Activated naive CD8-positive, alpha-beta T cell treated with anti-CD3 and anti-CD28 coated beads, Interleukin-2, amount 10 ng/mL, durations not matched to agents 7 days and 5 days (primary cell): Measurements from ENCODE around the gene GNAS. TPM values are rescaled to one million over a fixed set of nuclear protein-coding genes. Genes with fewer than 3 reads are reported as not detected.

Experiments used
- ATAC-seq: fragments of 150-1000 bp; cut with Tn5 transposase; one replicate; pipeline ENCODE4 v1.10.0; 2021; ENCODE audit warnings: low read depth, moderate library complexity
- POLR2A ChIA-PET: fragments of 350-600 bp; sonication (Branson Sonifier 250); formaldehyde crosslinking; loops from one replicate; lab custom pipeline; 2021; ENCODE audit warnings: antibody characterized with exemption; lab: Charles Lee
- DNase-seq: peaks from one replicate; pipeline ENCODE4 v3.0.0; 2021
- H3K27ac Mint-ChIP-seq: one replicate; pipeline ENCODE4 v1.8.0; 2022; ENCODE audit warnings: mild to moderate bottlenecking, mixed read lengths
- H3K27me3 Mint-ChIP-seq: one replicate; pipeline ENCODE4 v1.8.0; 2022; ENCODE audit warnings: mild to moderate bottlenecking, moderate library complexity, mixed read lengths
- H3K36me3 Mint-ChIP-seq: one replicate; pipeline ENCODE4 v1.8.0; 2021; ENCODE audit warnings: mild to moderate bottlenecking, mixed read lengths
- H3K4me1 Mint-ChIP-seq: one replicate; pipeline ENCODE4 v1.8.0; 2021; ENCODE audit warnings: mixed read lengths
- H3K4me3 Mint-ChIP-seq: one replicate; pipeline ENCODE4 v1.8.0; 2022; ENCODE audit warnings: mild to moderate bottlenecking, moderate library complexity, mixed read lengths
- H3K9me3 Mint-ChIP-seq: one replicate; pipeline ENCODE4 v1.8.0; 2021; ENCODE audit warnings: mixed read lengths
- total RNA-seq, 2 experiments: library from RNA; stranded (reverse); gene quantifications; one replicate each; pipeline ENCODE4 v1.2.3, GENCODE V29; 2021

GNAS gene
- total RNA-seq, result 100 to 1,000 TPM; 912 to 979 TPM

- peaks cover 63% of the 10 kb centered on the region for H3K27me3 Mint-ChIP-seq
- POLR2A ChIA-PET, result interaction anchor here (1.2 to 2.5 kb wide), 2 partner anchors 36 to 201 kb away, joined by 3 to 21 read pairs; partner anchors contain the start of gene STX16
These were observed at the start of gene GNAS for GRCh38 chr20:58852543-58853271. TSS of gene GNAS (plus strand) at chr20:58852716.

GRCh38 chr20:58803533-58803932 lies 49.0 kb upstream of the GNAS start:
- Mint-ChIP-seq H3K36me3 (no peaks in the 10 kb centered on the region), H3K4me1 (no peaks in the 10 kb centered on the region), H3K27ac (no peak overlapping the region), H3K9me3 (no peaks in the 10 kb centered on the region), H3K4me3 (no peak overlapping the region), H3K27me3 (peaks cover 56% of the 10 kb centered on the region)
- POLR2A ChIA-PET, result no interaction called here
- ATAC-seq (no peak), DNase-seq (no peak)

More at GRCh38 chr20:58852543-58853271, at the start of gene GNAS:
- no peaks in the 10 kb centered on the region for H3K36me3 Mint-ChIP-seq
- no peak within 1 kb of the TSS for H3K27ac Mint-ChIP-seq
- no peaks in the 10 kb centered on the region for H3K9me3 Mint-ChIP-seq
- peak within 1 kb of the TSS; percentile 91 for H3K4me3 Mint-ChIP-seq
- ATAC-seq (no peak), DNase-seq (peak; percentile 71)
- H3K4me1 Mint-ChIP-seq, result peaks cover 39% of the 10 kb centered on the region

GRCh38 chr20:58807801-58808200 lies 44.7 kb upstream of the GNAS start:
- no peaks in the 10 kb centered on the region for H3K36me3 Mint-ChIP-seq
- H3K27ac Mint-ChIP-seq, result no peak overlapping the region
- ATAC-seq, result no peak
- DNase-seq, result no peak
- no peaks in the 10 kb centered on the region for H3K4me1 Mint-ChIP-seq
- POLR2A ChIA-PET, result no interaction called here
- peaks cover 65% of the 10 kb centered on the region for H3K27me3 Mint-ChIP-seq
- no peaks in the 10 kb centered on the region for H3K9me3 Mint-ChIP-seq
- H3K4me3 Mint-ChIP-seq, result no peak overlapping the region

DNA sequence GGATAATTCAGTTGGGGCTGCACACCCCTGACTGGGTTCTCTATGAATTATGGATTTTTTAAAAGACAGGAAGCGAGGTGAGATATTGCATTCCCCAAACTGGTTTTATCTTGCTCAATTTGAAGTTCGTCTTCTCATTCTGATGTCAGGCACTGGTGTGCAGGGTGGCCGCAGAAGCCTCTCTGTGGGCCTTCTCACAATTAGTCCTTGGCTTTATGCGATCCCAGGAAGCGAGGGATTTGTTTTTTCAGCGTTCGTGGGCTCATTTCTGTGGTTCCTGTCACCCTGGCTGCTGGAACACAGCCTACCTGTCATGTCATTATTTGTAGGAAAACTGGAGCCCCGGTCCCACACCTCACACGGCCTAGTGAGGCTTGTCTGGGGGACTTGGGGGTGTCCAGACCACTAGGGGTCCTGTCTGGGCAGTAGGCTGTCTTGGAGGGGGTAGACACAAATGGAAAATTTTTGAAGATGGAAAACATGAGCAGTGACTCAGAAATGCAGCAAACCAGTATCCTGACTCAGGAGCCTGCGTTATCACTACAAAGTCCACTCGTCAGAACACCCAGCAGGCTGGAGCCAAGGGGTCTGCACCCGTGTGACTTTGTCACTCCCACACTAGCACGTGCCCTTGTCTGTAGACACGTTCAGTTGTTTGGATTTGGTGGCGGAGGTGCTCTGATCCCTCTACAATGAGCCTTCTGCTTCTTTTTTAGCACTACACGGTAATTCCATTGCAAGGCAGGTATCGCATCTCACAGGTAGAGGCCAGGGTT lies 44.1 kb upstream of the GNAS start:
- no peaks in the 10 kb centered on the region for H3K9me3 Mint-ChIP-seq
- DNase-seq, result no peak
- no peak for ATAC-seq
- H3K4me1 Mint-ChIP-seq, result peaks cover 1% of the 10 kb centered on the region
- no peak overlapping the region for H3K27ac Mint-ChIP-seq
- POLR2A ChIA-PET, result no interaction called here
- no peak overlapping the region for H3K4me3 Mint-ChIP-seq
- H3K36me3 Mint-ChIP-seq, result no peaks in the 10 kb centered on the region
- peaks cover 64% of the 10 kb centered on the region for H3K27me3 Mint-ChIP-seq

- H3K27me3 Mint-ChIP-seq, result peaks cover 68% of the 10 kb centered on the region
- H3K4me1 Mint-ChIP-seq, result peaks cover 1% of the 10 kb centered on the region
- H3K36me3 Mint-ChIP-seq, result no peaks in the 10 kb centered on the region
- H3K9me3 Mint-ChIP-seq, result no peaks in the 10 kb centered on the region
- H3K4me3 Mint-ChIP-seq, result no peak overlapping the region
- H3K27ac Mint-ChIP-seq, result no peak overlapping the region
- POLR2A ChIA-PET, result no interaction called here
- ATAC-seq, result no peak
- no peak for DNase-seq
These were observed 42.2 kb upstream of the GNAS start for GRCh38 chr20:58810116-58810878.

GRCh38 chr20:58810879-58811250 lies 41.7 kb upstream of the GNAS start:
- ATAC-seq (no peak), DNase-seq (no peak)
- Mint-ChIP-seq H3K36me3 (no peaks in the 10 kb centered on the region), H3K9me3 (no peaks in the 10 kb centered on the region), H3K4me3 (no peak overlapping the region), H3K27ac (no peak overlapping the region), H3K4me1 (peaks cover 4% of the 10 kb centered on the region), H3K27me3 (peaks cover 68% of the 10 kb centered on the region)
- POLR2A ChIA-PET, result no interaction called here

- DNase-seq, result no peak
- Mint-ChIP-seq H3K4me3 (no peak overlapping the region), H3K9me3 (no peaks in the 10 kb centered on the region), H3K27ac (no peak overlapping the region), H3K27me3 (peaks cover 64% of the 10 kb centered on the region), H3K36me3 (no peaks in the 10 kb centered on the region), H3K4me1 (peaks cover 4% of the 10 kb centered on the region)
- no peak for ATAC-seq
- POLR2A ChIA-PET, result no interaction called here
These were observed 41.2 kb upstream of the GNAS start for GRCh38 chr20:58811334-58811733.

DNA sequence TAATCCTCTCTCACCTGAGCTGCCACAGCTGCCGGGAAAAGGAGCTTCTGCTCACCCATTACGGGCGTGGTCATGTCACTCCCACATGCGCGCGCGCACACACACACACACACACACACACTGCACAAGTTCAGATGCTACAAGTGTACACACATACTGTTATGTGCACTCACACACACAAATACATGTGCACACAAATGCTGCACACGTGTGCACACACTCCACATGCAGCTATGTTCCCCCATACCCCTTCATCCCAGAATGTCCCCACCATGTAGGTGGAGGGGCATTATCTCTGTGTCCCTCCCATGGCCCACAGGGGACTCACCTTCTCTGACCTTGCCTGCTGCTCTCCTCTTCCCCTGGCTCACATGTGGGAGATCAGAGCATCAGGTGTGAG lies 39.1 kb upstream of the GNAS start:
- ATAC-seq (no peak), DNase-seq (no peak)
- Mint-ChIP-seq H3K36me3 (no peaks in the 10 kb centered on the region), H3K27ac (no peak overlapping the region), H3K27me3 (peaks cover 61% of the 10 kb centered on the region), H3K4me3 (no peak overlapping the region), H3K9me3 (no peaks in the 10 kb centered on the region), H3K4me1 (peaks cover 6% of the 10 kb centered on the region)
- POLR2A ChIA-PET, result no interaction called here

- Mint-ChIP-seq H3K9me3 (peaks cover 1% of the 10 kb centered on the region), H3K4me3 (no peak overlapping the region), H3K27ac (no peak overlapping the region), H3K36me3 (peaks cover 2% of the 10 kb centered on the region), H3K27me3 (peaks cover 47% of the 10 kb centered on the region), H3K4me1 (peaks cover 17% of the 10 kb centered on the region)
- ATAC-seq (no peak), DNase-seq (no peak)
- POLR2A ChIA-PET, result no interaction called here
These were observed 37.1 kb upstream of the GNAS start for GRCh38 chr20:58815448-58815847.

DNA sequence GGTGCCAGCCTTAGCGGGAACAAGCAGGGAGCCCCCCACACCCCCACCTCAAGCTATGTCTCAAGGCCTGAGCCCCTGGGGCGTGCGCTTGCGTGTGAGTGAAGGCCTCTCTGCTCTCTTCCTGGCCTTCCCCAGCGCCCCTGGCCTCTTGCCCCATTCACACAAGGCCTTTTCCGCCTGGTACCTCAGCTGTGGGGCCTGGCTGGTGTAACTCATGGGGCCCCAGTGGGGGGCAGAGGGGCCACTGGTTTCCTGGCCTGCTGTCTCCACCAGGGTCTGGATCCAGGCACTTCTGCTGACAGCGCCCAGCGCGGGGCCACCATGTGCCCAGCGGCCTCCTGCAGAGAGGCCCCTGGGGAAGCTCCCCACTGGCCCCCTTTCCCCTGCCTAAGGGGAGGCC lies 36.5 kb upstream of the GNAS start:
- Mint-ChIP-seq H3K9me3 (peaks cover 5% of the 10 kb centered on the region), H3K27me3 (peaks cover 51% of the 10 kb centered on the region), H3K27ac (no peak overlapping the region), H3K4me1 (peaks cover 17% of the 10 kb centered on the region), H3K36me3 (peaks cover 8% of the 10 kb centered on the region), H3K4me3 (no peak overlapping the region)
- no peak for ATAC-seq
- POLR2A ChIA-PET, result no interaction called here
- no peak for DNase-seq

- Mint-ChIP-seq H3K4me1 (peaks cover 17% of the 10 kb centered on the region), H3K27ac (no peak overlapping the region), H3K4me3 (no peak overlapping the region), H3K36me3 (peaks cover 12% of the 10 kb centered on the region), H3K27me3 (peaks cover 43% of the 10 kb centered on the region), H3K9me3 (peaks cover 9% of the 10 kb centered on the region)
- ATAC-seq (no peak), DNase-seq (no peak)
- POLR2A ChIA-PET, result no interaction called here
These were observed 35.4 kb upstream of the GNAS start for GRCh38 chr20:58816957-58817651.

GRCh38 chr20:58817748-58818147 lies 34.8 kb upstream of the GNAS start:
- no peak overlapping the region for H3K4me3 Mint-ChIP-seq
- peaks cover 9% of the 10 kb centered on the region for H3K9me3 Mint-ChIP-seq
- peaks cover 17% of the 10 kb centered on the region for H3K4me1 Mint-ChIP-seq
- ATAC-seq, result no peak
- no peak for DNase-seq
- H3K27ac Mint-ChIP-seq, result no peak overlapping the region
- H3K36me3 Mint-ChIP-seq, result peaks cover 12% of the 10 kb centered on the region
- peaks cover 39% of the 10 kb centered on the region for H3K27me3 Mint-ChIP-seq
- POLR2A ChIA-PET, result no interaction called here
